K562 (cell line): Measurements from ENCODE around the gene CD248. TPM values are rescaled to one million over a fixed set of nuclear protein-coding genes. Genes with fewer than 3 reads are reported as not detected.
A peak's percentile ranks its signal among the peaks of the same experiment; 100 is the strongest.

Source experiments
- ATAC-seq: fragments of 200-7000 bp; cut with Tn5 transposase; 3 replicates; pipeline ENCODE4 v1.9.1; 2020; ENCODE audit warnings: moderate library complexity
- BruUV-seq: library from RNA; stranded (reverse); fragments of 400-500 nt; replicated peaks from 2 replicates; lab custom pipeline; 2021; lab: Mats Ljungman, UMichigan
- CTCF ChIA-PET: fragments of 300-600 bp; formaldehyde crosslinking; extraction: SDS; loops from one replicate; lab custom pipeline; 2021; ENCODE audit warnings: low intra/inter-chr PET ratio; lab: Yijun Ruan, JAX
- POLR2A ChIA-PET: fragments of 300-600, 350-650 bp; sonication (Branson Sonifier 250); formaldehyde crosslinking; extraction: SDS; loops from one replicate; lab custom pipeline; 2021; ENCODE audit warnings: antibody characterized with exemption, inconsistent platforms; lab: Yijun Ruan, JAX
- DNase-seq, 4 experiments: peaks; one replicate each; pipeline versions ENCODE4 v3.0.0 to v3.0.0-alpha.2; 2011 to 2018; ENCODE audit warnings: low spot score in 3 of 4, mixed read lengths in 3 of 4; ENCODE audit errors: extremely low read depth in 1 of 4
- FAIRE-seq: peaks from 2 replicates; lab custom pipeline; 2011; peaks lifted over from hg19 to GRCh38; lab: Jason Lieb, UNC
- H2AFZ ChIP-seq: 2 replicates; pipeline ENCODE4 v1.6.0; 2011; ENCODE audit warnings: low read depth, low read length, control low read depth, inconsistent platforms
- H3K27ac ChIP-seq: fragments of 200-600 bp; 3 replicates; pipeline ENCODE4 v1.8.0; 2011; ENCODE audit warnings: low read depth, mild to moderate bottlenecking, control low read depth, inconsistent platforms, low read length, moderate library complexity, mixed read lengths; ENCODE audit errors: extremely low read depth
- H3K27me3 ChIP-seq, 2 experiments: fragments of 300-600 bp in 1 of 2; 2 replicates in 1 of 2; 3 replicates in 1 of 2; pipeline versions ENCODE4 v1.6.0 to v1.8.0; 2011; ENCODE audit warnings: inconsistent platforms in 2 of 2, low read length in 2 of 2, mild to moderate bottlenecking in 1 of 2, mixed read lengths in 1 of 2, moderate library complexity in 1 of 2; ENCODE audit not compliant: control insufficient read depth in 2 of 2, insufficient read depth in 2 of 2
- H3K36me3 ChIP-seq: fragments of 300-600 bp; 3 replicates; pipeline ENCODE4 v1.8.0; 2011; ENCODE audit warnings: mild to moderate bottlenecking, low read length, inconsistent platforms; ENCODE audit not compliant: control insufficient read depth, insufficient read depth
- H3K4me1 ChIP-seq, 2 experiments: fragments of 200-600 bp in 1 of 2; replicated peaks in 1 of 2; 2 replicates in 1 of 2; 3 replicates in 1 of 2; pipeline versions ENCODE4 v1.5.1 to v1.8.0; 2011; ENCODE audit warnings: inconsistent platforms in 2 of 2, low read length in 2 of 2, mild to moderate bottlenecking in 1 of 2, mixed read lengths in 1 of 2, moderate library complexity in 1 of 2; ENCODE audit not compliant: control insufficient read depth in 2 of 2, insufficient read depth in 2 of 2
- H3K4me2 ChIP-seq: 2 replicates; pipeline ENCODE4 v1.6.1; 2011; ENCODE audit warnings: low read length, control low read depth, inconsistent platforms, mixed read lengths; ENCODE audit not compliant: insufficient read depth
- H3K4me3 ChIP-seq: fragments of 200-600 bp; sonication (generic), shearing (Covaris generic); 2 replicates; pipeline ENCODE4 v1.5.1; 2016; ENCODE audit warnings: control low read depth, inconsistent platforms
- H3K79me2 ChIP-seq: fragments of 200-600 bp; 3 replicates; pipeline ENCODE4 v1.8.0; 2011; ENCODE audit warnings: low read length, inconsistent platforms; ENCODE audit not compliant: control insufficient read depth, insufficient read depth
- H3K9ac ChIP-seq, 2 experiments: 2 replicates each; pipeline versions ENCODE4 v1.6.0 to v1.6.1; 2011; ENCODE audit warnings: low read depth in 2 of 2, low read length in 2 of 2, control low read depth in 1 of 2, inconsistent platforms in 1 of 2, mild to moderate bottlenecking in 1 of 2, mixed read lengths in 1 of 2; ENCODE audit not compliant: insufficient read depth in 1 of 2
- H3K9me1 ChIP-seq: one replicate; pipeline ENCODE4 v1.6.0; 2011; ENCODE audit warnings: inconsistent platforms, mild to moderate bottlenecking, low read length, moderate library complexity; ENCODE audit not compliant: control insufficient read depth, insufficient read depth
- H3K9me3 ChIP-seq: replicated peaks from 2 replicates; pipeline ENCODE4 v1.5.1; 2011; ENCODE audit warnings: low read depth, low read length, inconsistent platforms; ENCODE audit not compliant: control insufficient read depth, insufficient read depth
- H4K20me1 ChIP-seq: replicated peaks from 2 replicates; pipeline ENCODE4 v1.6.1; 2011; ENCODE audit warnings: low read length, inconsistent platforms, mixed read lengths; ENCODE audit not compliant: control insufficient read depth, insufficient read depth
- ADNP ChIP-seq: fragments of 200-800 bp; sonication (Bioruptor generic); IDR thresholded peaks from 2 replicates; pipeline ENCODE4 v1.6.1; 2016; ENCODE audit warnings: missing genetic modification characterization, missing compliant biosample characterization
- BCOR ChIP-seq: fragments of 450-650 bp; IDR thresholded peaks from 2 replicates; pipeline ENCODE4 v1.6.1; 2016
- BRCA1 ChIP-seq, 2 experiments: fragments of 450-650 bp in 1 of 2; sonication (generic) in 1 of 2; formaldehyde crosslinking in 1 of 2; IDR thresholded peaks; 2 replicates each; pipeline versions ENCODE4 v1.5.0 to v1.6.1; 2017 to 2020; ENCODE audit warnings: mild to moderate bottlenecking in 1 of 2, missing genetic modification reagents in 1 of 2
- C11orf30 ChIP-seq: fragments of 450-650 bp; IDR thresholded peaks from 2 replicates; pipeline ENCODE4 v1.6.1; 2016; ENCODE audit warnings: low read depth, mild to moderate bottlenecking
- FOXA3 ChIP-seq, 2 experiments: fragments of 450-650 bp in 1 of 2; sonication (generic) in 1 of 2; formaldehyde crosslinking; IDR thresholded peaks in 1 of 2; conservative IDR thresholded peaks in 1 of 2; 2 replicates each; pipeline versions ENCODE4 v1.4.0 to v1.8.0; 2020 to 2022; ENCODE audit warnings: mild to moderate bottlenecking in 2 of 2, missing genetic modification reagents in 1 of 2
- KDM1A ChIP-seq, 2 experiments: fragments of 450-650 bp; IDR thresholded peaks; 2 replicates each; pipeline ENCODE4 v1.6.1; 2016; ENCODE audit warnings: mild to moderate bottlenecking in 2 of 2
- MAFF ChIP-seq: IDR thresholded peaks from 2 replicates; pipeline ENCODE4 v1.6.1; 2012; ENCODE audit warnings: low read length, improper control_type of control experiment
- MAFG ChIP-seq: fragments of 450-650 bp; conservative IDR thresholded peaks from 2 replicates; pipeline ENCODE4 v1.6.1; 2016; ENCODE audit warnings: missing genetic modification characterization, missing compliant biosample characterization
- MAFK ChIP-seq: IDR thresholded peaks from 2 replicates; pipeline ENCODE4 v1.6.1; 2011; ENCODE audit warnings: low read length, improper control_type of control experiment
- PURB ChIP-seq: sonication (generic); formaldehyde crosslinking; IDR thresholded peaks from 2 replicates; pipeline ENCODE4 v1.9.0; 2021; ENCODE audit warnings: low read depth, mild to moderate bottlenecking, missing genetic modification reagents
- RB1 ChIP-seq: fragments of 450-650 bp; IDR thresholded peaks from 2 replicates; pipeline ENCODE4 v1.6.1; 2017; ENCODE audit warnings: low read depth, mild to moderate bottlenecking
- RBM25 ChIP-seq: fragments of 200-400 bp; formaldehyde crosslinking; IDR thresholded peaks from 2 replicates; pipeline ENCODE4 v1.6.1; 2018; ENCODE audit warnings: low read length, low read depth, moderate library complexity; ENCODE audit not compliant: severe bottlenecking
- ZNF121 ChIP-seq: sonication (generic); formaldehyde crosslinking; conservative IDR thresholded peaks from 2 replicates; pipeline ENCODE4 v1.8.0; 2022; ENCODE audit warnings: missing genetic modification reagents
- ZNF316 ChIP-seq: fragments of 450-650 bp; IDR thresholded peaks from 2 replicates; pipeline ENCODE4 v1.6.1; 2016
- ZNF395 ChIP-seq: fragments of 200-800 bp; sonication (Bioruptor generic); IDR thresholded peaks from 2 replicates; pipeline ENCODE4 v1.6.1; 2017; ENCODE audit warnings: missing genetic modification characterization, missing compliant biosample characterization
- whole genome bisulfite sequencing: fragments of 100-300 bp; shearing (Covaris generic); methylation state at CpG from one replicate; pipeline ENCODE4 v1.1.6; 2016; ENCODE audit warnings: low coverage, mixed read lengths; ENCODE audit not compliant: insufficient coverage; ENCODE audit errors: missing lambda C conversion rate; 5-methylcytosine and 5-hydroxymethylcytosine counted together
- in situ Hi-C: fragments of 300-500 bp; cut with MboI; formaldehyde crosslinking; loops from 4 replicates; pipeline ENCODE4 v1.15.0; 2018; ENCODE audit warnings: inconsistent platforms, mixed read lengths
- intact Hi-C: fragments of 100-400 bp; cut with micrococcal nuclease; formaldehyde crosslinking; loops from 2 replicates; pipeline ENCODE4 v1.14.2; 2022
- polyA plus RNA-seq, 8 experiments: library from polyadenylated mRNA; depleted of rRNA in 4 of 8; stranded (reverse) in 5 of 8; unstranded in 3 of 8; fragments of >200 nt; fragmentation: Nextera tagmentation in 2 of 8; fragmentation: Illumina TruSeq in 1 of 8; extraction: Ambion mirVana in 2 of 8; extraction: Trizol in 1 of 8; gene quantifications; 2 replicates each; pipeline versions ENCODE4 v1.2.1 to v1.2.3, GENCODE V29; 2011 to 2014; ENCODE audit warnings: inconsistent platforms in 1 of 8, missing spikeins in 1 of 8
- total RNA-seq, 7 experiments: library from RNA; depleted of rRNA in 6 of 7; stranded (reverse); fragments of >200 nt in 6 of 7; fragmentation: Illumina TruSeq in 2 of 7; extraction: Trizol in 2 of 7; gene quantifications; 2 replicates each; pipeline versions ENCODE4 v1.2.1 to v1.2.3, GENCODE V29; 2011 to 2021; ENCODE audit warnings: low replicate concordance in 1 of 7

Gene CD248
- total and polyA plus RNA-seq, 9 of the 15 experiments (the other 6 are each of a cell fraction or from before 2014, with no cell fraction given) = 0.09 TPM; not detected in 8

- H3K4me1 ChIP-seq = peaks cover 20 to 76% of the 10 kb centered on the region in 2 experiments; a peak in 4 of 5 replicates
- in situ Hi-C loops = loop anchor here (5.0 kb wide), 1 partner anchor 112 kb away; no protein-coding TSS in a partner anchor
- ChIA-PET CTCF (interaction anchor here (2.9 to 3.1 kb wide), 2 partner anchors 18 to 106 kb away, joined by 16 to 37 read pairs; no protein-coding TSS in a partner anchor), POLR2A (interaction anchor here (0.6 to 1.0 kb wide), 3 partner anchors 10 to 40 kb away, joined by 3 read pairs; partner anchors contain the start of gene YIF1A)
- H3K4me3 ChIP-seq = no peak overlapping the region
- H2AFZ ChIP-seq = peak overlapping the region; percentile 100
- H3K79me2 ChIP-seq = no peaks in the 10 kb centered on the region
- no peak overlapping the region for H3K27ac ChIP-seq
- no peaks in the 10 kb centered on the region for H3K36me3 ChIP-seq
- DNase-seq = peak in 1 of 4 experiments; percentile 8
- intact Hi-C loops = loop anchor here (2.0 kb wide), 1 partner anchor 106 kb away; no protein-coding TSS in a partner anchor
- no peak overlapping the region for H3K4me2 ChIP-seq
- no peak for ATAC-seq
- no peaks in the 10 kb centered on the region for H3K9me3 ChIP-seq
- FAIRE-seq = no peak
- TF ChIP-seq ZNF121 (CRISPR knock-in tag) (peak; percentile 49; the same call in 1 of the 2 replicates), MAFF (peak; percentile 50), ZNF395 (CRISPR knock-in tag) (0 out of 2 replicates have a peak, but pooled peaks have one; percentile 10), FOXA3 (CRISPR knock-in tag; conservative IDR thresholded peaks at IDR 0.05 in 1 of 2, IDR thresholded peaks at IDR 0.05 in 1 of 2) (no peak), C11orf30 (peak; percentile 81), KDM1A (IDR thresholded peaks at IDR 0.05) (peak in 1 of 2 experiments; percentile 37; a peak in 2 of 4 replicates), ZNF316 (peak; percentile 87), RBM25 (peak; percentile 47), BCOR (peak; percentile 66), ADNP (peak; percentile 50; the same call in 1 of the 2 replicates), PURB (CRISPR knock-in tag) (no peak), BRCA1 (IDR thresholded peaks at IDR 0.05) (no peak), BRCA1 (CRISPR knock-in tag; IDR thresholded peaks at IDR 0.05) (no peak), RB1 (no peak), MAFK (peak; percentile 38; the same call in 1 of the 2 replicates), MAFG (peak; percentile 74)
- H3K9me1 ChIP-seq = peaks cover 4% of the 10 kb centered on the region
- whole genome bisulfite sequencing = 86% methylated on average over 3 of the region's 3 CpGs
- H3K9ac ChIP-seq = no peak overlapping the region
- H4K20me1 ChIP-seq = no peaks in the 10 kb centered on the region
- H3K27me3 ChIP-seq = no peaks in the 10 kb centered on the region
- BruUV-seq = no TSS peak
Observed at GRCh38 chr11:66329165-66329673, 12.4 kb upstream of the CD248 start.
